ENCODE measurements around the gene CCDC90B.
A peak's percentile ranks its signal among the peaks of the same experiment; 100 is the strongest.
"Not testable (repeated sequence)": the region's sequence is repeated elsewhere in the genome, so short reads cannot be mapped to it uniquely, and the experiment has no call there.

CCDC90B gene, protein sequence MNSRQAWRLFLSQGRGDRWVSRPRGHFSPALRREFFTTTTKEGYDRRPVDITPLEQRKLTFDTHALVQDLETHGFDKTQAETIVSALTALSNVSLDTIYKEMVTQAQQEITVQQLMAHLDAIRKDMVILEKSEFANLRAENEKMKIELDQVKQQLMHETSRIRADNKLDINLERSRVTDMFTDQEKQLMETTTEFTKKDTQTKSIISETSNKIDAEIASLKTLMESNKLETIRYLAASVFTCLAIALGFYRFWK

DNA sequence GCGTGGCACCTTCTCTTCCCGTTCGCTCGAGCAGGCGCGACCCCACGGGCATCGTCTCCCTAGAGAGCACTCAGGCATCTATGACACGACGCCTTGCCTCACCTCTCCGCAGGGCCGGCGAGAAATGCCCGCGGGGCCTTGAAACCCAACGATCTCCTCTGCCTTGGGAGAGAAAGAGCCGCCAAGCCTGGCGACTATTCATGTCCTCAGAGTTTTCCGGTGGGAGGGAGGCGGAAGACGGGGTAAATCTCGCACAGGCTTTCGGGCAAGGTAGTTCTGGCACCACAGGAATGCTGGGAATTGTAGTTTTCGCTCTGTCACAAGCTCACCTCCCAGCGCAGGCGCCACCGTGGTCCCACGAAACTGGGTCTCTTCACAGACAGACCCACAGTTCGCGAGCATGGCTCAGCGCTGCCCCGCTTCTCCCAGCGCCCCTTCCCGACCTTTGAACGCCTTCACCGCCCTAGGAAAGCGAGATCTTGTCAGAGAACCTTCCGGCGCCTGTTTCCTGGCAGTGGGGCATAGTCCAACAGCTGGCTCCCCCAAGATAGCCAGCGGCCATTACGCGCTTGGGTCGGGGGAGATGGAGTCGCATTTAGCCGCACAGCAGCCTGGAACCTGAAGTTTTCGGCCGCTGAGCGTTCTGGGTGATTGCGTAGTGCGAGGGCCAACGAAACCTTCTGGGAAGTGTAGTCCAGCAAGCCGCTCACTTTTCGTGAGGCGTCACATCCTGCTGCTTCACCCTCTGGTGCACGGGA is at the start of gene CCDC90B:
Gene CCDC90B (minus strand): TSS at position 597 of the 758 bp plus-strand sequence. CDS start 395 bp downstream, at position 202.
- peak; percentile 99 for DNase-seq (ENCODE audit: low spot score)

DNA sequence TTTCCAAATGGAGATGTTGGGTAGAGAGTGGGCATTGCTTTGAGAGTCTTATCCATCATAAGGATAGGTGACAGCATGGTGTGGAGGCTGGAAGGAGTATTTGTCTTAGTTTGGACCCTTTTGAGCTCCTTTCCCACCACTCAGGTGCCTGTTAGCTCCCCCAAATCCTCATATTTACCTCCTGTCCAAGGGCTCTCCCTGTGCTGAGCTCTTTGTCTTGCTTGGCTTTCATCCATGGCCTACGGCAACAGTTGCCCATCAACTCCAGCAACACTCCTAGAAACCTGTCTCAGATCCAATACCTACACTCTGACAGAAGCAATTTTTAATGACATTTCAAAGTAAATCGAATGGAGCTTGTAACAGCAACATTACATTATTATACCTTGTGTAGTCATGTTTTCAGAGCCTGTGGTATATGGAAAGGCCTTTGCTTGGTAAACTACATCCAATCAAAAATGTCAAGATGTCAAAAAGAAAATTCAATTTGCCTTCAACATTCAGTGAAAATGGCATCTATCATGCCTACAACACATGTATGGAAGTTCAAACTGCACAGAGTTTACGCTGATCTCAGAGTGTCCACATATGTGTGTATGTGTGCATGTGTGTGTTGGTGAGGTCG is 49.4 kb upstream of the CCDC90B start:
- DNase-seq (ENCODE audit: low spot score), result no peak

DNA sequence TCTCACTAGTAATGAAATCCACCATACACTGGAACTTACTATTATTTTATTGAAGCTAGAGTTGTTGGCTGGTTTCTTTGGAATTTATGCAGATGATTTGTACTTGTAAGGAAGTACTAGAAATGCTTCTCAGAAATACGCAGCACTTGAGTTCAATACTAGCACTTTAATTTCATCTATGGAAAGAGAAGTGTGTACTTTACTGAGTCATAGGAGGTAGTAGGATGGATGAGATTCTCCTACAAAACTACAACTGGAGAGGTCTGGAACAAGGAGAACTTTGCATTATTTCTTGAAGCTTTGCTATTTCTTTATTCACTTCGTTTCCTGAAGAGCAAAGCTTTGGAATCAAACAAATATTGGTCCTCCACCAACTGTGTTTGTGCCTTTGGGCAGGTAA is 44.1 kb upstream of the CCDC90B start:
- DNase-seq (ENCODE audit: low spot score), result no peak

DNA sequence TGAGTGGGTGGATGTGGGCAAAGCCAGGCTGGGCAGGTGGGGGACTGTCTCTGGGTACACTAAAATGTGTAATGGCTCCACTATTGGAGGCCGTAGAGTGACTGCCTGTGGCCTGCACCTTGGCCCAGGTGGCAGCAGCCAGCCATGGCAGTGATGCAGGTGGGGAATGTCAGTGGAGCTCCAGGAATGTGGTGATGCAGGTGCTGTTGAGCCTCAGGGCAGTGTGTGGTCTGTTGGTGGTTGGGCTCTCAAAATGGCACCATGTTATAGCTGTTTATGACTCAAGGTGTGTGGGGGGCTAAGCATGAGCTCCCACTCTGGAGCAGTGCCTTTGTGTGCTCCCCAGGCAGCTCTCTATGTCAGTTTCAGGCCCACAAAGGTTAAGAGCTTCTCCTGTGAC is 40.2 kb upstream of the CCDC90B start:
- DNase-seq (ENCODE audit: low spot score), result no peak

DNA sequence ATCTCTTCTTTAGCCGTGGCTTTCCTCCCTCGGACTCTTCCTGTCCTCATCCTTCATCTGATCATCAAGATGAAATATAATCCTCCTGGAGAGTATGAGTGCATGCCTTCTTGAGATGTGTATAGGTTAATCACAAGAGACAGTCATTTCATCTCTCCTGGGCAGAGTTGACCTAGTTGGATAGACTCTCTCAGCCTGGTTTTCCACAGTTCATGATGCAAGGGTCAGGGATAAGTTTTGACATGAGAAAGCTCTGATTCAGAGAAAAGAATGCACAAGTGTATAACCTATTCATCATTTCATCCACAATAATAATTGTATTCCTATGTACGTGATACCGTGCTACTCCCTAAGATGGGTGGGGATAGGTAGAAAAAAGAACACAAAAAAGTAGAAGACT is 33.2 kb upstream of the CCDC90B start:
- DNase-seq (ENCODE audit: low spot score), result peak; percentile 38

DNA sequence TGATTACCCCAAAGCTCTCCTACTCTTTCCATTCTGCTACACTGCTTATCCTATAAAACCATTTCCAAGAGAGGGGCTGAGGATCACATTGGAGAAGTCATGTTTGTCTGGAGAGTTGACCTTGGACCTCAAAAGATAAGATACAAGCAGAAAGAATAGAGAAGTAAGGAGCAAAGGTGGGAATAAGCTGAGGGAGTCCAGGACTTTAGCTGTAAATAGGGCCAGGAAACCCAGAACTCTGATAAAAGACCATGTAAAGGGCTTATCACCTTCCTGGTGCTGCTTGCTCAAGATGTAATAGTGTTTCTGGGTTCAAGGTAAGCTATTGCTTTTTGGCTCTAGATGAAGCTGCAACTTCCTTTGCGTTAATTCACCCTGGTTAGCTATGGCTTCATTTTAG is 32.8 kb upstream of the CCDC90B start:
- DNase-seq (ENCODE audit: low spot score), result no peak

DNA sequence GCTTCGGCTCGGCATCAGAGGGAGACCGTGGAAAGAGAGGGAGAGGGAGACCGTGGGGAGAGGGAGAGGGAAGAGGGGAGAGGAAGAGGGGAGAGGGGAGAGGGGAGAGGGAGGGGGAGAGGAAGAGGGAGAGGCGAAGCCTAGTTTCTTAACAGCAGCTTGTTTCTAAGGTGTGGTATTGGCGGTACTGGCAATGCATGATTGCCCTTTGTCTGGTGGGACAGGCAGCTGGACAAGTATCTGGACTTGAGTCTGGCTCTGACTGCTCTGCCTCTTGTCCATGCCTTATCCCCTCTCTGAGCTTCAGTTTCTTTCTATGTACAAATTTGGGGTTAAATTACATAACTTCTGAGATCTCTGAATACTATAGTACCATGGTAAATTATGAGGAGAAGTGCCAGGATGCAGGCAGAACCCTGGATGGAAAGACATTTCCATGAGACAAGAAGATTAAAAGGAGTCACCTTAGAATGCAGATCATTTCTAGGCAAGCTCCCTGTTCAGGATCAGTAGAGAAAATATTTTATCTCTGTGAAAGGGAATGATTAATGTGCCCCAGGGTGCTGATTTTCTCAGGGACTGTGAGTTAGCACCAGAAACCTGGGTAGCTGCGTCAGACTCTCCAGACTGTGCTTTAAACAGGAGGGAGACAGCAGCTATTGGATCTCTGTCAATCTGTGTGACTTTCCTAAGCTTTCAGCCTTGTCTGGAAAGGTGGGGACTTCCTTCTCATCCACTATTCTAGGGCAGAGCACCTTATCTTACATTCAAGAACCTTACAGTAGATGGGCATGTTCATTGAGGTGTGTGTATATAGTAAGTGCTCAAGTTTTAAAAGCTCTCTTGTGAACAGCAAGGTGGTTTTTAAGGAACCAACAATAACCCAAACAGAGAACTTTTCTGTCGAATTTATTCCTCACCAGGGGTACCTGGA is 31.9 kb upstream of the CCDC90B start:
- peak; percentile 15 for DNase-seq (ENCODE audit: low spot score)

DNA sequence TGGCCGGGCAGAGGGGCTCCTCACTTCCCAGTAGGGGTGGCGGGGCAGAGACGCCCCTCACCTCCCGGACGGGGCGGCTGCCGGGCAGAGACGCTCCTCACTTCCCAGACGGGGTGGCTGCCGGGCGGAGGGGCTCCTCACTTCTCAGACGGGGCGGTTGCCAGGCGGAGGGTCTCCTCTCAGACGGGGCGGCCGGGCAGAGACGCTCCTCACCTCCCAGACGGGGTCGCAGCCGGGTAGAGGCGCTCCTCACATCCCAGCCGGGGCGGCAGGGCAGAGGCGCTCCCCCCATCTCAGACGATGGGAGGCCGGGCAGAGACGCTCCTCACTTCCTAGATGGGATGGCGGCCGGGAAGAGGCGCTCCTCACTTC is 30.7 kb upstream of the CCDC90B start:
- not testable (repeated sequence) for DNase-seq (ENCODE audit: low spot score)

DNA sequence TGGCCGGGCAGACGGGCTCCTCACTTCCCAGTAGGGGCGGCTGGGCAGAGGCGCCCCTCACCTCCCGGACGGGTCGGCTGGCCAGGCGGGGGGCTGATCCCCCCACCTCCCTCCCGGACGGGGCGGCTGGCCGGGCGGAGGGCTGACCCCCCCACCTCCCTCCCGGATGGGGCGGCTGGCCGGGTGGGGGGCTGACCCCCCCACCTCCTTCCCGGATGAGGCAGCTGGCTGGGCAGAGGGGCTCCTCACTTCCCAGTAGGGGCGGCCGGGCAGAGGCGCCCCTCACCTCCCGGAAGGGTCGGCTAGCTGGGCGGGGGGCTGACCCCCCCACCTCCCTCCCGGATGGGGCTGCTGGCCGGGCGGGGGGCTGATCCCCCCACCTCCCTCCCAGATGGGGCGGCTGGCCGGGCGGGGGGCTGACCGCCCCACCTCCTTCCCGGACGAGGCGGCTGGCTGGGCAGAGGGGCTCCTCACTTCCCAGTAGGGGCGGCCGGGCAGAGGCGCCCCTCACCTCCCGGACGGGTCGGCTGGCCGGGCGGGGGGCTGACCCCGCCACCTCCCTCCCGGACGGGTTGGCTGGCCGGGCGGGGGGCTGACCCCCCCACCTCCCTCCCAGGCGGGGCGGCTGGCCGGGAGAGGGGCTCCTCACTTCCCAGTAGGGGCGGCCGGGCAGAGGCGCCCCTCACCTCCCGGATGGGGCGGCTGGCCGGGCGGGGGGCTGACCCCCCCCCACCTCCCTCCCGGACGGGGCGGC is 30.2 kb upstream of the CCDC90B start:
- not testable (repeated sequence) for DNase-seq (ENCODE audit: low spot score)

DNA sequence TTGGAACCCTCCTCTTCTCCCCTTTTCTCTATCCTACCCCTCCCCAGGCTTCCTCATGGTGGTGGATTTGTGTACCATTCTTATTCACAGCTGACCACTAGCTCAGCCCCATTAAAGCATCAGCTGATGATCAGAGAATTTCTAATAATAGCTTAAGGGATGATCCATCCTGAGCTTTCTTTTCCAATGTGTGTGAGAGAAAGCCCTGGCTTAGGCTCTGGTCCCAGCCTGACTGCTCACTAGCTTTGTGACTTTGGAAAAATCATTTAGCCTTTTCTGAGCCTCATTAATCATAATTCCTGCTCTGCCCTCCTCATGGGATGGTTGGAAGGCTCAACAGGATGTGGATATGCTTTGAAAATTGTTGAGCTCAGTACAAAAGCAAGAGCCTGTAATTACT is 26.3 kb upstream of the CCDC90B start:
- DNase-seq (ENCODE audit: low spot score), result no peak

DNA sequence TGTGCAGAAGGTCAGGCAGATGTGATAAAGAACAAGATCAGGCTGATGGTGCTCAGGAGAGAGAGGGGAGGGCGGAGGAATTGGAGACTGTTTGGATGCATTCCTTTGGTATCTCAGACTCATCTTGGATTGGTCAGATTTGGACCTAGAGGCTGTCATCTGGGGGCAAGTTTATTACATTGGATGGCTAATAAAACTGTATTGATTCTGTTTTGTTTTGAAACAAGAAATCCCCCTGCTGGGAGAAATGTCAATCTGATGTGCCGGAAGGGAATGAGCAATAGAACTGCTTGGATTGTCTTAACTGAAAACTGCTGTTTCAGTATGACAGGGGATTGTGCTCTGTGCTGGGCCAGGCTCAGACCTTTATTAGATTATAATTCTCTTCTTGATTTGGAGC is 25.5 kb upstream of the CCDC90B start:
- no peak for DNase-seq (ENCODE audit: low spot score)

DNA sequence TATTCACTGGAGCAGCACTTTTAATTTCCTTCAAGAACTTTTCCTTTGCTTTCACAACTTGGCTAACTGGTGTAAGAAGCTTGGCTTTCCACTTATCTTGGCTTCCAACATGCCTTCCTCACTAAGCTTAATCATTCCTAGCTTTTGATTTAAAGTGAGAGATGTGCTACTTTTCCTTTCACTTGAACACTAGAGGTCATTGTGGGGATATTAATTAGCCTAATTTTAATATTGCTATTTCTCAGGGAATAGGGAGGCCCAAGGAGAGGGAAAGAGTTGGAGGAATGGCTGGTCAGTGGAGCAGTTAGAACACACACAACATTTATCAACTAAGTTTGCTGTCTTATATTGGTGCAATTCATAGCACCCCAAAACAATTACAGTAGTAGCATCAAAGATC is 24.6 kb upstream of the CCDC90B start:
- peak; percentile 18 for DNase-seq (ENCODE audit: low spot score)

DNA sequence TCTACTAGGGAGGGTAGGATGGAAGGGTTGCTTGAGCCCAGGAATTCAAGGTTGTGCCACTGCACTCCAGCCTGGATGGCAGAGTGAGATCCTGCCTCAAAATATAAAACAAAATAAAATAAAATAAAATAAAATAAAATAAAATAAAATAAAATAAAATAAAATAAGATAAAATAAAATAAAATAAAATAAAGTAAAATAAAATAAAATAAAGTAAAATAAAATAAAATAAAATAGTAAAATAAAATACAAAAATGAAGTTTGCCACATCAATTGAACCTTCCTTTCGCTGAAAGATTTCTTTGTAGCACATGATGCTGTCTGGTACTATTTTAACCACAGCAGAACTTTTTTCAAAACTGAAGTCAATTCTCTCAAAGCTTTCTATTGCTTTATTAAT is 22.4 kb upstream of the CCDC90B start:
- not testable (repeated sequence) for DNase-seq (ENCODE audit: low spot score)

DNA sequence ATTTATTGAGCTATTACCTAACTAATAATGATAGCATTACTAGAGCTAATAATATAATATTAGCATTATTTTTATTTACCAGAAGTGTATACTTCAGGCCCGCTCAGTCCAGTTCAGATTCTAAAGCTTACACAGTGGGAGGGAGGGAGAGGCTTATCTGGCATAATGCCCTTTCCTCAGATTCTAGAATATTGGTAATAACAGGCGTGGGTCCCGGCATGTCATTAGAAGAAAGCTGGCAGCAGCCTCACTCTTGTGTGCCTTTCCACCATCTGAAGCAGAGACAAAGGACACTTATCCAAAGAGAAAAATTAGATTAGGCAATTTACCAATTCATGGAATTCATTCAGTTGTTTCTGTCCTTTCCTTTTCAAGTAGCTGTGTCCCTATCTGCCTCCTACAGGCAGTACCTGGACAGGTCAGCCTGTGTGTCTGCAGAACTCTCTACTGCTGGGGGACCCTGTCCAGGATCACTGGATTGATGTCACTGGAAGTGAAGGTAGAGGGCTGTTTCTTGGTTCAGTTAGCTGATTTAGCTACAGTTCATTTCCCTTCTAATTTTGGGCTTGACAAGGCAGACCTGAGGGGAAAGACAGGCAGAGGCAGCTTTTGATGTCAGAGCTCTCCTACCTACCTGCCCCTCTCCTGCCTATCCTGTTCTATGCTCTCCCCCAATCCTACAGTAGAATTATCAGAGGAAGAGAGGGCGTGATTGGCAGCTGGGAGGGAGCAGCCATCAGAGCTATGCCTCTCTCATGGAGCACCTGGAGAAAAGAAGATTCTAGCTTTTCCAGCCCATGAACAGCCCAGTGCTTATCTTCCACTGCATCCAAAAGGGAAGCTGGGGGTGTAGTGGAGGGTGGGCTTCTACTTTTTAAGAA is 20.3 kb upstream of the CCDC90B start:
- no peak for DNase-seq (ENCODE audit: low spot score)

DNA sequence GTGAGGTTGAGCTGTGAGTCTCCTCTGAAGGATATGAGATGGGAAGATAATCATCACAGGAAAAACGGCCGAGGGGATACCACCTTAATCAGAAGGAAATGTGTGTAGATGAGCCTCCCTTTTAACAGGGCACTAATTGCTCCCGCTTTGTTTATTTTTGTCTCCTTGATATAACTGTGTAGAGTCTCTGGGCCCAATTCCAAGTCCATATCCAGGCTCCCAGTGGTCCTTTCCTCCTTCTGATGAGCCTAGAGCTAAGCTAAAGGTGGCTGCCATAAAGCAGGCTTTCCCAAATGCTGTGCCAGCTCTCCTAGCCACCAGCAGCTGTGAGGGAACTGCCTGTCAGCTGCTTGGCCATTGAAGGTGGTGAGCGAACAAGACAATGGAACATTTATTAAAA is 17.1 kb upstream of the CCDC90B start:
- DNase-seq (ENCODE audit: low spot score), result no peak

DNA sequence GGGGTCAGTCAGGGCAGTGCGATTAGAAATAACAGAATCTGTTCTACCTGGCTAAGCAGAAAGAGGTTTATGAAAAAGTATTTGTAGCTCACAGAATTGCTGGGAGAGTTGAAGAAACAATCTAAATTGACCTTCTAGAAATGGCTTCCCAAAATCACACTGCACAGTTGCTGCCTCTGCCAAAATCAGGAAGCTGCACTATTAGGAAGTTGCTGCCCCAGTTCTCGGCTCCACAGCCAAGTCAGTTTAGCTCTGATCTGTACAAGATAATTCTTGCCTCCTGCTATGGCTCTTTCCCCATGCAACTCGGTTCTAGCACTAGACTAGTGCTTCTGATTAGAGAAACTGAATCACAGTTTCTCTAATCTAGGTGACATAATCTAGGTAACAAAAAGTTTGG is 16.0 kb upstream of the CCDC90B start:
- no peak for DNase-seq (ENCODE audit: low spot score)

DNA sequence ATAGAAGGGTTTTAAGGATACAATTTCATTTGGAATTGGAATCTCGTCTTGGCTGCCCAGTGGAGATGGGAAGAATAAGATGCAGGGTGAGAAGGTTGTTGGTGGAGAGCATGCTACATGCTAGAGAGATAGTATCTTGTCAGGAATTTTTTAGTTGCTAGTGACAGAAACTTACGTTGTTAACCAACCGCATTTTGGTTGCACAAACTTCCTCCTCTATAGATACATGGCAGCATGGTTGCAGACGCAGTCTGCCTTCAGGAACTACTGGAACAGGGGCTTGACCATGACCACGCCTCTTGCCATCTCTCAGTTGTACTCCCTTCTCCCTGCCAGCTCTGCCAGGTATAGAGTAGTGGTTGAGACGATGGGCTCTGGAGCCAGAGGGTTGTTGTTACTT is 13.5 kb upstream of the CCDC90B start:
- no peak for DNase-seq (ENCODE audit: low spot score)

DNA sequence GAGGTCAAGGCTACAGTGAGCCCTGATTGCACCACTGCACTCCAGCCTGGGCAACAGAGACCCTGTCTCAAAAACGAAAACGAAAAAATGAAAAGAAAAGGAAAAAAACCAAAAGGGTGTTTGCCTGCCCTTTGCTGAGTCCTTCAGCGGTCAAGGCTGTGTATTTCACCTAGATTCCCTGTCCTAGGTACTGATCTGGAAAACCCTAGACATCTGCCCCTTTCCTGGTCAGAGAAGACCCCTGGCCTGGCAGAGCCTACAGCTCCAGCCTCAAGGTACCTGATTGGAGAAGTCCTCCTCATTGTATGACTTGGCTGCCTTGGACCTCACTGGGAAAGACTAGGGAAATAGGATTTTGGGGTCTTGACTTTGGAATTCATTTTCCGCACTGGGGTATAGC is 8.0 kb upstream of the CCDC90B start:
- DNase-seq (ENCODE audit: low spot score), result no peak

DNA sequence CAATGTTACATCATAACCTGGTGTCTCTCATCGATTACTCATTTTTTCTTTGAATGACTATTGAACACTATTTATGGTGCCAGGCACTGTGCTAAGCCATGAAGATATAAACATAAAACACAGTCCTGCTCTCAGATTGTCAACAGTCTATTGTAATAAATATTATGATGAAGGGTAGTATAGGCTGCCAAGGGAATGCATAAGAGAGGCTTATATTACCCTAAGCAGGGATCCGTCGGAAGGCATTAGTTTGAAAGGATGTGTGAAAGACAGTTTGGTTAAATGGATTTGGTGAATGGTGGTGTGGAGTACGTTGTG is 7.2 kb upstream of the CCDC90B start:
- DNase-seq (ENCODE audit: low spot score), result no peak

DNA sequence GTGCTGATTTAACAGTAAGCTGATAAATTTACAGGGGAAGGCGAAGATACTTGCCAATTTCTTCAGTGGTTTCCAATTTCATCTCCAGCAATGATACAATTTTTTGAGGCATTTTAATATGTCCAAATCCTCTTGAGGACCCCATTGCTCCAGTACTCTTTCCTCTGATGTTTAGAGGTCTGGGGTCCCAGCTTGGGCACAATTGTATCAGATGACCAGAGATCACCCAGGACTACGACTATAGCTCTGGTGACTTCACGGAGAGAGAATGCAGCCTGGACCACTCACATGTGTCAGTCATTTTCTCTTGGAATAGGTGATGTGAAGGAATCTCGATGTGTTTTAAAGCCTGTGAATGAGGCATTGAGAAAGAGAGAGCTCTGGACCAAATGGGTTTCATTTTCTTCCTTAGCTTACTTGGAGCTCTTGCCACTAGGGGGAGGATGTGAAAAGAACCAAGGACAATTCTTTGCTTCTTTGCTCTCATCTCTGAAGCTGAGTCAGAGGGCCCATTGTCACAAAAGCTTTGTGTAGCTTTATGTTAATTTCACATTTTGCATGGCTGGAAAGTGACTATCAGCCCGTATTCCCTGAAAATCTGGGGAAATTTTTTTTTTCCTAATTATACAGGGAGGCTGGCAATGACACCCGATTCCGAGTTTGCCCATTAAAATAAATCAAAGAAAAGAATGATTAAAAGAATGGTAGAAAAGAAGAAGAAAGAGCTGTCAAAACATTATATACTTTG is 6.7 kb upstream of the CCDC90B start:
- peak; percentile 83 for DNase-seq (ENCODE audit: low spot score)

Data from cerebellar cortex (tissue), 1 donor.